Gastrocnemius medialis (tissue), 4 donors: ENCODE measurements around the gene SPDYE1.
"Not testable (repeated sequence)": the region's sequence is repeated elsewhere in the genome, so short reads cannot be mapped to it uniquely, and the experiment has no call there.

ENCODE experiments used
- POLR2A ChIP-seq, 2 donors: fragments of 450-650 bp; IDR thresholded peaks; one replicate each; pipeline ENCODE4 v1.6.1; 2017; ENCODE audit warnings: antibody characterized with exemption in 2 of 2, mild to moderate bottlenecking in 2 of 2, moderate library complexity in 2 of 2
- TF ChIP-seq, protein P1 (sequence below), 5 experiments: fragments of 450-650 bp in 3 of 5; fragments of 200-600 bp in 2 of 5; sonication (generic) in 2 of 5; IDR thresholded peaks in 4 of 5; conservative IDR thresholded peaks in 1 of 5; 1 replicate in 4 of 5; 2 replicates in 1 of 5; pipeline ENCODE4 v1.5.1; 2016 to 2019; ENCODE audit warnings: antibody characterized with exemption in 5 of 5, mild to moderate bottlenecking in 3 of 5, moderate library complexity in 3 of 5

GRCh38 chr7:43974725-43975482 is 22.8 kb upstream of the SPDYE1 start:
- TF ChIP-seq, protein P1, sequence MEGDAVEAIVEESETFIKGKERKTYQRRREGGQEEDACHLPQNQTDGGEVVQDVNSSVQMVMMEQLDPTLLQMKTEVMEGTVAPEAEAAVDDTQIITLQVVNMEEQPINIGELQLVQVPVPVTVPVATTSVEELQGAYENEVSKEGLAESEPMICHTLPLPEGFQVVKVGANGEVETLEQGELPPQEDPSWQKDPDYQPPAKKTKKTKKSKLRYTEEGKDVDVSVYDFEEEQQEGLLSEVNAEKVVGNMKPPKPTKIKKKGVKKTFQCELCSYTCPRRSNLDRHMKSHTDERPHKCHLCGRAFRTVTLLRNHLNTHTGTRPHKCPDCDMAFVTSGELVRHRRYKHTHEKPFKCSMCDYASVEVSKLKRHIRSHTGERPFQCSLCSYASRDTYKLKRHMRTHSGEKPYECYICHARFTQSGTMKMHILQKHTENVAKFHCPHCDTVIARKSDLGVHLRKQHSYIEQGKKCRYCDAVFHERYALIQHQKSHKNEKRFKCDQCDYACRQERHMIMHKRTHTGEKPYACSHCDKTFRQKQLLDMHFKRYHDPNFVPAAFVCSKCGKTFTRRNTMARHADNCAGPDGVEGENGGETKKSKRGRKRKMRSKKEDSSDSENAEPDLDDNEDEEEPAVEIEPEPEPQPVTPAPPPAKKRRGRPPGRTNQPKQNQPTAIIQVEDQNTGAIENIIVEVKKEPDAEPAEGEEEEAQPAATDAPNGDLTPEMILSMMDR (IDR thresholded peaks at IDR 0.05 in 4 of 5, conservative IDR thresholded peaks at IDR 0.05 in 1 of 5) = not testable (repeated sequence)
- TF ChIP-seq POLR2A (IDR thresholded peaks at IDR 0.05) = not testable (repeated sequence)
